Adrenal gland (tissue), 12 donors: ENCODE results near the gene CRCP. TPM values are rescaled to one million over a fixed set of nuclear protein-coding genes. Genes with fewer than 3 reads are reported as not detected.
"Not testable (repeated sequence)": the region's sequence is repeated elsewhere in the genome, so short reads cannot be mapped to it uniquely, and the experiment has no call there.

Experiments
- DNase-seq, 7 donors: peaks; one replicate each; pipeline ENCODE4 v3.0.0-alpha.2; 2019 to 2020
- H3K27ac ChIP-seq, 5 donors: fragments of 200-600 bp; sonication (generic) in 4 of 5; 1 replicate in 3 of 5; 2 replicates in 2 of 5; pipeline versions ENCODE4 v1.5.1 to v1.8.0; 2016 to 2020; ENCODE audit warnings: mild to moderate bottlenecking in 1 of 5
- H3K27me3 ChIP-seq: fragments of 200-600 bp; 2 replicates; pipeline ENCODE4 v1.8.0; 2021
- H3K36me3 ChIP-seq, 2 donors: fragments of 200-600 bp; replicated peaks in 1 of 2; 1 replicate in 1 of 2; 2 replicates in 1 of 2; pipeline versions ENCODE4 v1.5.1 to v1.8.0; 2018 to 2022
- H3K4me1 ChIP-seq, 2 donors: fragments of 200-600 bp; replicated peaks in 1 of 2; 1 replicate in 1 of 2; 2 replicates in 1 of 2; pipeline versions ENCODE4 v1.5.1 to v1.8.0; 2018 to 2021
- H3K4me3 ChIP-seq, 4 donors: fragments of 200-600 bp; sonication (generic) in 3 of 4; one replicate each; pipeline ENCODE4 v1.5.1; 2016 to 2018
- H3K9me3 ChIP-seq, 3 donors: fragments of 200-600 bp; sonication (generic) in 1 of 3; replicated peaks in 1 of 3; 1 replicate in 2 of 3; 2 replicates in 1 of 3; pipeline versions ENCODE4 v1.5.1 to v1.8.0; 2016 to 2021
- CTCF ChIP-seq, 6 experiments: fragments of 450-650 bp in 4 of 6; fragments of 200-600 bp in 2 of 6; sonication (generic) in 1 of 6; IDR thresholded peaks; 1 replicate in 5 of 6; 2 replicates in 1 of 6; pipeline versions ENCODE4 v1.5.1 to v1.8.0; 2016 to 2021; ENCODE audit warnings: antibody characterized with exemption in 6 of 6, mild to moderate bottlenecking in 2 of 6, moderate library complexity in 1 of 6
- POLR2A ChIP-seq, 2 donors: fragments of 450-650 bp; IDR thresholded peaks; one replicate each; pipeline ENCODE4 v1.6.1; 2017; ENCODE audit warnings: antibody characterized with exemption in 2 of 2, mild to moderate bottlenecking in 2 of 2, moderate library complexity in 1 of 2
- WGBS, 4 donors: extraction: QIAGEN DNeasy Blood & Tissue Kit in 2 of 4; methylation state at CpG; one replicate each; pipeline versions ENCODE4 v1.1.5 to v1.1.7; 2013 to 2017; 5-methylcytosine and 5-hydroxymethylcytosine counted together
- intact Hi-C, 2 donors: fragments of 100-400 bp; cut with DNase I; formaldehyde crosslinking; loops; one replicate each; pipeline versions ENCODE4 v1.14.1 to v1.15.0; 2022 to 2023
- polyA plus RNA-seq, 3 donors: library from polyadenylated mRNA; stranded (reverse); fragments of 200-250 nt in 2 of 3; fragments of 350-450 nt in 1 of 3; fragmentation: Illumina TruSeq in 1 of 3; extraction: RNeasy Lipid Tissue Mini Kit (QIAGEN cat#74804) in 1 of 3; gene quantifications; one replicate each; pipeline ENCODE4 v1.2.3, GENCODE V29; 2013 to 2014
- total RNA-seq, 9 donors: library from RNA; depleted of rRNA in 4 of 9; stranded (reverse); fragments of >200 nt in 4 of 9; fragments of 120-200 nt in 1 of 9; fragmentation: NEBNext Ultra II Directional in 1 of 9; extraction: Animal tissue kit (Norgen Biotek cat#: 25700) in 1 of 9; gene quantifications; one replicate each; pipeline versions ENCODE4 v1.1.0 to v1.2.4, GENCODE V29; 2013 to 2023
- donor health status: healthy with polysubstance abuse.
- donor health status: Bipolar disorder and iron deficiency.
- donor health status: DM: yes; HTN: yes; CAD: no.
- donor health status: DM: no; HTN: no; CAD: no.
- donor health status: DM: no; HTN: no; CAD: no.
- donor health status: DM: yes; HTN: yes; CAD: no.

Gene CRCP
- total and polyA plus RNA-seq, 12 donors, result 14.5 to 53.3 (median 38.9) TPM

GRCh38 chr7:66119245-66119850 is 4.7 kb downstream of the CRCP start:
- no peak for DNase-seq
- intact Hi-C loops, result no loop called here

GRCh38 chr7:66123175-66123528 is 8.5 kb downstream of the CRCP start:
- TF ChIP-seq CTCF (IDR thresholded peaks at IDR 0.05), result no peak
- TF ChIP-seq POLR2A (IDR thresholded peaks at IDR 0.05), result no peak
- DNase-seq, result no peak
- Histone ChIP-seq H3K4me3 (no peak overlapping the region), H3K27me3 (no peaks in the 10 kb centered on the region), H3K27ac (no peak overlapping the region), H3K9me3 (no peaks in the 10 kb centered on the region), H3K4me1 (peaks cover 29 to 53% of the 10 kb centered on the region in 2 donors), H3K36me3 (no peaks in the 10 kb centered on the region)
- WGBS, 4 donors, result 87 to 98% (median 94%) methylated on average over 9 of the region's 9 CpGs
- intact Hi-C loops, result no loop called here

More at GRCh38 chr7:66119245-66119850, 4.7 kb downstream of the CRCP start:
- Histone ChIP-seq H3K9me3 (no peaks in the 10 kb centered on the region), H3K27me3 (no peaks in the 10 kb centered on the region), H3K4me3 (no peak overlapping the region), H3K36me3 (no peaks in the 10 kb centered on the region), H3K4me1 (peaks cover 8 to 42% of the 10 kb centered on the region in 2 donors), H3K27ac (peak overlapping the region in 2 of 5 donors; percentile 31 to 36)
- WGBS, 4 donors, result 88 to 91% (median 90%) methylated on average over 4 of the region's 4 CpGs
- no peak for TF ChIP-seq CTCF (IDR thresholded peaks at IDR 0.05)
- TF ChIP-seq POLR2A (IDR thresholded peaks at IDR 0.05), result no peak

DNA sequence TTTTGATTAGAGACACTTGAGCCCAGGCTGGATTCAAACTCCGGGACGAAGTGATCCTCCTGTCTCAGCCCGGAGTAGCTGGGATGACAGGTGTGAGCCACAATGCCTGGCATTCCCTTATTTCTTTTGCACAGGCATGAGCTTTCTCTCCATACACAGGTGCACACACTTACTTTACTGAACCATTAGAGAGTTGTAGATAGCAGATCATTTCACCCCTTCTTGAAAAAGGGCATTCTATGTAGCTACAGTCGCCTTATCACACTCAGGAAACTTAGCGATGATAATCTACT is 9.9 kb downstream of the CRCP start:
- H3K27me3 ChIP-seq, H3K4me3 ChIP-seq, H3K36me3 ChIP-seq, H3K9me3 ChIP-seq, intact Hi-C loops: not testable (repeated sequence)
- 54 to 66% (median 61%) methylated on average over 5 of the region's 5 CpGs for WGBS, 4 donors
- H3K4me1 ChIP-seq, result peaks cover 29 to 44% of the 10 kb centered on the region in 2 donors
- peak in 1 of 7 donors; percentile 51 for DNase-seq
- peak overlapping the region in 4 of 5 donors; percentile 37 to 83 (median 65) for H3K27ac ChIP-seq

GRCh38 chr7:66125052-66125694 is 10.5 kb downstream of the CRCP start:
- Histone ChIP-seq H3K9me3 (no peaks in the 10 kb centered on the region), H3K4me1 (peaks cover 29 to 44% of the 10 kb centered on the region in 2 donors), H3K27me3 (no peaks in the 10 kb centered on the region), H3K4me3 (no peak overlapping the region), H3K36me3 (peaks cover 0 to 2% of the 10 kb centered on the region in 2 donors), H3K27ac (peak overlapping the region; percentile 29 to 83 (median 71))
- 7 to 25% (median 18%) methylated on average over 4 of the region's 4 CpGs for WGBS, 4 donors
- DNase-seq, result peak in 1 of 7 donors; percentile 51
- TF ChIP-seq CTCF (IDR thresholded peaks at IDR 0.05) (no peak), POLR2A (IDR thresholded peaks at IDR 0.05) (no peak)
- intact Hi-C loops, result no loop called here
